ENCODE results near the gene STAT4. TPM values are rescaled to one million over a fixed set of nuclear protein-coding genes. Genes with fewer than 3 reads are reported as not detected.

The STAT4 gene
- total RNA-seq, 1 donor from 2014 or later, result 4.8 TPM

- DNase-seq (ENCODE audit: low spot score), result no peak
These were observed 25.5 kb upstream of the STAT4 start for GRCh38 chr2:191176305-191176704.

GRCh38 chr2:191174442-191174841 lies 23.6 kb upstream of the STAT4 start:
- DNase-seq (ENCODE audit: low spot score), result no peak

GRCh38 chr2:191173206-191173605 lies 22.4 kb upstream of the STAT4 start:
- no peak for DNase-seq (ENCODE audit: low spot score)

- no peak for DNase-seq (ENCODE audit: low spot score)
These were observed 21.0 kb upstream of the STAT4 start for GRCh38 chr2:191171708-191172355.

- DNase-seq (ENCODE audit: low spot score), result no peak
These were observed 20.5 kb upstream of the STAT4 start for GRCh38 chr2:191171286-191171685.

DNA sequence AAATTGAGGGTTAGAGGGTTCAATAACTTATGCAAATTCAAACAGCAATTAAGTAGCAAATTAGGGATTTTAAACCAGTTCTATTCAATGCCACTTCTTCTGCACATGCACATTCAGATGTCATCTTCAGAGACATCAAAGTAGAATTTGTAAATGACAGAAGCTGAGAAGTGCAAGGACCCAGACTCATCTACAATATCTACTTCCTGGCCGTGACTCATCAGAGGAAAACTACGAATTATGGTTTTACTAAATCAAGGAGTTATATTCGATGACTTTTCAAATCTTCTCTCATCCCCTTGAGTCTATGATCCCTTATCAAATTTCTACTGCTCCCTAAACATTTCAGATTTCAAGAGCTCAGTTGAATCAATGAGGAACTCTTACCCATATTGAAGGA lies 20.0 kb upstream of the STAT4 start:
- DNase-seq (ENCODE audit: low spot score), result no peak

DNA sequence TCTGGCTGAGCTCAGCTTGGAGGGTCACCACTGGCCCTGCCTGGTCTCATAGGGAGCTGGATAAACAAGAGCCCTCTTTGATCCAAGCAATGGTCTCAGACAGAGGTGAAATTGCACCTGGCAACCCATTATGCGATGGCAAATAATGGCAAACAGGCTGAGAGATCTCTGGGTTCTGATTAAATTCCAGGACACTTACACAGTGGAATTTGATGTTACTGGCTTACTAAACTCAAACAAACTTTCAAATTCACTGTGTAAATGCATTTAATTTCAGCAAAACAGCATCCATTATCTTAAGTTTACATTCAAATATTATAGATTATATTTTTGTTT lies 19.5 kb upstream of the STAT4 start:
- no peak for DNase-seq (ENCODE audit: low spot score)

- no peak for DNase-seq (ENCODE audit: low spot score)
These were observed 18.9 kb upstream of the STAT4 start for GRCh38 chr2:191169456-191170300.

DNA sequence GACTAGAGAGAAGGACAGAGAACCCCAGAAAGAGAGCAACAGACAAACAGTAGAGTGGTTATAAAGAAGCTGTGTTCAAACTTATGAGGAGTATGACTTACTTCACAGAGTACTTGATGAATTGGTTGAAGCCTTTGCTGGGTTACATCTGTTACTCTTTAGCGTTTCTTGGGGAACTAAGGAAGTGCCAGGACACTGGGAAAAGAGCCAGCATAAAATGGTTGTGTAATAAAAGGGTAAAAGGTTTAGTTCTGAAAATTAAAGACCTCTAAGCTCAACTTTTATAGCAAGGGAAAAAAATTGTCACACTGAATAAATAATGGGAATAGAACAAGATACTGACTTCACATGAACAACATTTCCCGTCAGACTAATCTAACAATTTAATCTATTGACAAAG lies 17.0 kb upstream of the STAT4 start:
- DNase-seq (ENCODE audit: low spot score), result peak; percentile 29

DNA sequence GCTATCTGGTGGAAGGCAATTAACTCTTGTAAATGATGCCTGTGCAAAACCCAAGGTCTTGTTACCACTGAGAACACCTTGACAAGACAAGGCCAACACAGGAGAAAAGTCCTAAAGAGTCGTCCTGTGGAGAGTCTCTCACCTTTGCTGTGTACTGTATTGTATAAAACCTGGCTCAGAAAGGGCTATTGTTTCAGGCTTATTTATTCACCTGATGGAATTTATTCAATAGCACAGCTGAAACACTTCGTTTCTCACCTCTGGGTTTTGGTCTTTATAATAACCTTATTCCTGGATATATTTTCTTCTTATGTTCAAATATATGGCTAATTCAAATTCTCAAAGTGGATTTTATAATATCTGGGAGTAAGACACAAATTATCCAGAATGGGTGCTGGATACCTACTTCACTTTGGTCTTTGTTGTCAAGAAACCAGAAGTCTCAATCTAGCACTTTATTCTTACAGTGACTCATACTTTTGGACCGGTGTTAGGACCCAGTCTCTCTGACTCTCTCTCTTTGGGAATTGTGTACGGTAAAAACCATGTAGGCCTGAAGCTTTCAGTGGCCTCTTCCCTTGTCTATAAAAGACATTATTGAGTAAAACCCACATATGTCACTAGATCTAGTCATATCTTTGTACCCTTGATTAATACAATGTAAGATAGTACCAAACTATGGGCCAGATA lies 16.1 kb upstream of the STAT4 start:
- no peak for DNase-seq (ENCODE audit: low spot score)

DNA sequence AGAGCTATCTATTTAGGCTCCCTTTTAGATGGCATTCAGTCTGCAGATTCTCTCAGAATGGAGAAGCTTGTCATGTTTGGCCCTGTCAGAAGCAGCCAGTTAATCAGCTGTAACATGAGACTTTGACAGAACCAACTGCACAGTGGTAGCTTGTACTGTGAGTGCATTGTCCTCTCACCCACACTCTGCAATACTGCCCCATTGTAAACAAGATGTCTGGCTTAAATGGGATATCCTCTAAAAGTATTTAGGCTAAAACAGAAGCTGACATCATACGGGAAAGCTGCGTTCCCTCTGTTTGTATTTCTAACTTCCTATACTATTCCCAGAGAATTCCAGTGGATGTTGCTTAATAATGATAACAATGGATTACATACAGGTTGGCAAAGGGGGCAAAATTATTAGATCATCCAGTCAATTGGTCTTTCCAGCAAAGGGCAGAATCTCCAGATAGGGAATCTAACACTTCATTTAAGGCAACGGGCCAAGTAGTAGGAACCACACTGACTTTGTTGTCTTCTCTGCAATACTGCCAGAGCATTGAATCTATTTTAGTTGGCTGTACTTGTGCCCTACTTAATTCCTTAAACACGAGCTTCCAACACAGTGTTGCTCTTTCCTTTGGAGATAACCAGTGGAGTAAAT lies 15.4 kb upstream of the STAT4 start:
- DNase-seq (ENCODE audit: low spot score), result no peak

GRCh38 chr2:191165176-191165643 lies 14.4 kb upstream of the STAT4 start:
- no peak for DNase-seq (ENCODE audit: low spot score)

DNA sequence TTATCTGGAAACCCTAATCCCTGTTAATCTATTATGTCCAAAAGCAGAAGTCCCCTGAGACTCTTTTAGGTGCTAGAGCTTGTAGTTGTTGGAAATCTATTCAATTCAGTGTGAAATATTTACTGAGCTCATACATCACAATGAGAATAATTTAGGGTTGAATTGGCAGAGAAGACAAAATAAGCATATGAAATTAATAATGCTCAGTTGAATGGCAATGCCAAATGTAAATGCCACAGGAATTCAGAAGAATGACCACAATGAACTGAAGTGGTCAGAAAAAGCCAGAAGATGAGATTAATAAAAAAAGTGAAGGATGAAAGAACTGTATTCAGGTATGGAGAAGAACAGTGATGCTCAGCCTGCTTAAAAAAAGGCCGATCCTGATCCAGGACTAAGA lies 8.0 kb upstream of the STAT4 start:
- no peak for DNase-seq (ENCODE audit: low spot score)

- no peak for DNase-seq (ENCODE audit: low spot score)
These were observed 7.4 kb upstream of the STAT4 start for GRCh38 chr2:191158193-191158592.

DNA sequence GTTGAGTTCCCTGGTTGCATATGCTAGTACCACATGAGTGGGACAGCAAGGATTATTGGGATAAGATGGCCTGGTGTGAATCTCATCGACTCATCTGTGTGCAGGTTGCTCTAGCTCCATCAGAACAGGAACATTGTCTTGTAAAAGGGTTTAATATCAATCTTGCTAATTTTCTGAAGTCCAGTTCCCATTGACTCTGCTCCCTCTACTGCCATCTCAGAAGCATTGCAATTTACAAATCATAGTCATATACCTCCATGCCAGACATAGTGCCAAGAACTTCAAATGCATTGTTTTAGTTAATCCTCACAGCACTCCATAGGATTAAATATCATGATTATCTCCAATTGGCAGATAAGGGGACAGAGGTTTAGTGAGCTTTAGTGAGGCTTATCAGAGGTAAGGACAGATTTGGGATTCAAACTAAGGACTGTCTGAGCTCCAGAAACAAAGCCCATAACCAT lies 4.8 kb upstream of the STAT4 start:
- no peak for DNase-seq (ENCODE audit: low spot score)

GRCh38 chr2:191153716-191154115 lies 2.9 kb upstream of the STAT4 start:
- DNase-seq (ENCODE audit: low spot score), result no peak

- no peak for DNase-seq (ENCODE audit: low spot score)
These were observed 1.9 kb upstream of the STAT4 start for GRCh38 chr2:191152482-191153240.

- no peak for DNase-seq (ENCODE audit: low spot score)
These were observed 537 bp upstream of the STAT4 start for GRCh38 chr2:191151331-191151730.

- no peak for DNase-seq (ENCODE audit: low spot score)
These were observed 579 bp downstream of the STAT4 start for GRCh38 chr2:191150230-191150599.

DNA sequence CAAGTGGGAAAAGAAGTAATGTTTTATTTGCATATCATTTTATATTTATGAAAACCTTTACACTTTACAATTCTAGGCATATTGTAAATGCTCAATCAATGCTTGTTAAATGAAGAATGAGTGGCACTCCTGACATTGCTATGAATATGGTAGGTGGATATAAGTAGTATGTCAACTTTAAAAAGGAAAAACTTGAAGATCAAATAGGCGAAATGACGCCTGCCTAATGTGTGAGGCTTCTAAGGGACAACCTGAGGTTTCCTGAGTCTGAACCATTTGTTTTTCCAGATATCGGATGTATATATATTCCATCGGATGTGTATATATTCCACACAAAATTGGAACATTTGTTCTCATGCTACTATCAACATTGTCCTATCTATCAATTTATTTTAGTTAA lies 1.4 kb downstream of the STAT4 start:
- no peak for DNase-seq (ENCODE audit: low spot score)

GRCh38 chr2:191148791-191149190 lies 2.0 kb downstream of the STAT4 start:
- DNase-seq (ENCODE audit: low spot score), result no peak

GRCh38 chr2:191148281-191148680 lies 2.5 kb downstream of the STAT4 start:
- no peak for DNase-seq (ENCODE audit: low spot score)
